Keratinocyte (primary cell): Measurements from ENCODE around the gene EXOC4. TPM values are rescaled to one million over a fixed set of nuclear protein-coding genes. Genes with fewer than 3 reads are reported as not detected.

Experiments
- DNase-seq: peaks from one replicate; pipeline ENCODE4 v3.0.0-alpha.2; 2011; ENCODE audit warnings: low read depth, missing footprints, low spot score
- FAIRE-seq: peaks from 2 replicates; lab custom pipeline; 2011; peaks lifted over from hg19 to GRCh38; lab: Jason Lieb, UNC
- H2AFZ ChIP-seq: 2 replicates; pipeline ENCODE4 v1.6.0; 2012; ENCODE audit warnings: low read length, control low read depth, inconsistent platforms; ENCODE audit not compliant: control insufficient read depth
- H3K27ac ChIP-seq: 2 replicates; pipeline ENCODE4 v1.5.1; 2011; ENCODE audit warnings: low read length; ENCODE audit not compliant: control insufficient read depth, insufficient read depth
- H3K27me3 ChIP-seq: 3 replicates; pipeline ENCODE4 v1.6.0; 2011; ENCODE audit warnings: low read length; ENCODE audit not compliant: control insufficient read depth, insufficient read depth; ENCODE audit errors: extremely low read depth
- H3K36me3 ChIP-seq, 2 experiments: 2 replicates in 1 of 2; 3 replicates in 1 of 2; pipeline ENCODE4 v1.5.1; 2011; ENCODE audit warnings: low read length in 2 of 2, mild to moderate bottlenecking in 1 of 2; ENCODE audit not compliant: control insufficient read depth in 2 of 2, insufficient read depth in 2 of 2; ENCODE audit errors: extremely low read depth in 1 of 2
- H3K4me1 ChIP-seq: 3 replicates; pipeline ENCODE4 v1.5.1; 2011; ENCODE audit warnings: low read length; ENCODE audit not compliant: control insufficient read depth, insufficient read depth; ENCODE audit errors: extremely low read depth
- H3K4me2 ChIP-seq: 3 replicates; pipeline ENCODE4 v1.6.0; 2011; ENCODE audit warnings: low read depth, low read length; ENCODE audit not compliant: control insufficient read depth, insufficient read depth; ENCODE audit errors: extremely low read depth
- H3K4me3 ChIP-seq, 3 experiments: fragments of 200-600 bp in 1 of 3; sonication (generic) in 1 of 3; 2 replicates in 2 of 3; 3 replicates in 1 of 3; pipeline ENCODE4 v1.5.1; 2011 to 2016; ENCODE audit warnings: low read length in 3 of 3, mild to moderate bottlenecking in 3 of 3, control low read depth in 2 of 3, inconsistent platforms in 1 of 3, low read depth in 1 of 3, mixed read lengths in 1 of 3, mixed run types in 1 of 3, moderate library complexity in 1 of 3; ENCODE audit not compliant: control insufficient read depth in 2 of 3, insufficient read depth in 2 of 3; ENCODE audit errors: extremely low read depth in 1 of 3
- H3K79me2 ChIP-seq: 2 replicates; pipeline ENCODE4 v1.6.0; 2012; ENCODE audit warnings: low read length; ENCODE audit not compliant: control insufficient read depth, insufficient read depth
- H3K9ac ChIP-seq: 3 replicates; pipeline ENCODE4 v1.6.0; 2011; ENCODE audit warnings: low read length; ENCODE audit not compliant: control insufficient read depth, insufficient read depth; ENCODE audit errors: extremely low read depth
- H3K9me1 ChIP-seq: 3 replicates; pipeline ENCODE4 v1.6.0; 2011; ENCODE audit warnings: low read length; ENCODE audit not compliant: control insufficient read depth, insufficient read depth; ENCODE audit errors: extremely low read depth
- H3K9me3 ChIP-seq: 2 replicates; pipeline ENCODE4 v1.5.1; 2012; ENCODE audit warnings: low read depth, low read length; ENCODE audit not compliant: control insufficient read depth
- H4K20me1 ChIP-seq: 3 replicates; pipeline ENCODE4 v1.6.0; 2011; ENCODE audit warnings: low read length; ENCODE audit not compliant: control insufficient read depth, insufficient read depth; ENCODE audit errors: extremely low read depth
- CTCF ChIP-seq, 3 experiments: IDR thresholded peaks in 1 of 3; conservative IDR thresholded peaks in 1 of 3; optimal IDR thresholded peaks in 1 of 3; 2 replicates in 2 of 3; 3 replicates in 1 of 3; pipeline versions ENCODE3 to v1.5.1; 2011; ENCODE audit warnings: low read length in 3 of 3, mild to moderate bottlenecking in 3 of 3, moderate library complexity in 2 of 3, control low read depth in 1 of 3, inconsistent platforms in 1 of 3; ENCODE audit not compliant: insufficient read depth in 2 of 3; ENCODE audit errors: extremely low read depth in 1 of 3
- EZH2 ChIP-seq: IDR thresholded peaks from one replicate; pipeline ENCODE4 v1.6.1; 2012; ENCODE audit warnings: inconsistent platforms, mild to moderate bottlenecking, low read length, moderate library complexity
- dilution Hi-C: fragments of 300-500 bp; cut with MboI; formaldehyde crosslinking; loops from one replicate; pipeline ENCODE4 v1.7.0; 2020; ENCODE audit warnings: low sequenced_read_pairs; ENCODE audit not compliant: extremely low pct_ligation_motif_present
- polyA plus RNA-seq, 5 experiments: library from polyadenylated mRNA; depleted of rRNA in 3 of 5; stranded (reverse) in 3 of 5; stranded (forward) in 1 of 5; unstranded in 1 of 5; fragments of >200 nt; gene quantifications; 1 replicate in 1 of 5; 2 replicates in 3 of 5; 3 replicates in 1 of 5; pipeline versions ENCODE4 v1.2.1 to v1.2.3, GENCODE V29; 2011 to 2012; ENCODE audit warnings: missing spikeins in 2 of 5, low read depth in 1 of 5, low replicate concordance in 1 of 5

EXOC4 gene
- polyA plus RNA-seq, 1 donor (not counting 4 experiments of a cell fraction or from before 2014, with no cell fraction given), result 52.6 TPM

- H3K4me2 ChIP-seq, result no peak overlapping the region
- no peak for FAIRE-seq
- no peaks in the 10 kb centered on the region for H4K20me1 ChIP-seq
- no peaks in the 10 kb centered on the region for H3K36me3 ChIP-seq
- no peaks in the 10 kb centered on the region for H3K9me1 ChIP-seq
- no peak overlapping the region for H3K27ac ChIP-seq
- dilution Hi-C loops, result no loop called here
- DNase-seq, result no peak
- H3K9ac ChIP-seq, result no peak overlapping the region
- H3K27me3 ChIP-seq, result no peaks in the 10 kb centered on the region
- H3K4me3 ChIP-seq, result no peak overlapping the region
- TF ChIP-seq CTCF (optimal IDR thresholded peaks at IDR 0.05 in 1 of 3, IDR thresholded peaks at IDR 0.05 in 1 of 3, conservative IDR thresholded peaks at IDR 0.05 in 1 of 3; ENCODE audit: extremely low read depth in 1 of 3, insufficient read depth in 2 of 3, low read length in 3 of 3) (no peak), EZH2 (no peak)
- no peaks in the 10 kb centered on the region for H3K9me3 ChIP-seq
- H2AFZ ChIP-seq, result no peak overlapping the region
- peaks cover 16% of the 10 kb centered on the region for H3K4me1 ChIP-seq
- no peaks in the 10 kb centered on the region for H3K79me2 ChIP-seq
Measured at GRCh38 chr7:133629701-133630100, 376.8 kb downstream of the EXOC4 start.

- Histone ChIP-seq H3K36me3 (no peaks in the 10 kb centered on the region), H3K9me1 (no peaks in the 10 kb centered on the region), H3K9me3 (no peaks in the 10 kb centered on the region), H3K4me3 (peak overlapping the region in 2 of 3 experiments; percentile 73), H3K27ac (peak overlapping the region; percentile 76), H3K4me2 (peak overlapping the region; percentile 84), H3K27me3 (no peaks in the 10 kb centered on the region), H3K4me1 (peaks cover 16% of the 10 kb centered on the region), H3K9ac (peak overlapping the region; percentile 55), H2AFZ (peak overlapping the region; percentile 4), H3K79me2 (no peaks in the 10 kb centered on the region), H4K20me1 (no peaks in the 10 kb centered on the region)
- DNase-seq (peak; percentile 26), FAIRE-seq (peak; percentile 85)
- dilution Hi-C loops, result no loop called here
- TF ChIP-seq CTCF (optimal IDR thresholded peaks at IDR 0.05 in 1 of 3, IDR thresholded peaks at IDR 0.05 in 1 of 3, conservative IDR thresholded peaks at IDR 0.05 in 1 of 3; ENCODE audit: extremely low read depth in 1 of 3, insufficient read depth in 2 of 3, low read length in 3 of 3) (no peak), EZH2 (no peak)
Measured at GRCh38 chr7:133633055-133633454, 380.2 kb downstream of the EXOC4 start.
